ENCODE data around the gene HDAC4. TPM values are rescaled to one million over a fixed set of nuclear protein-coding genes. Genes with fewer than 3 reads are reported as not detected.

HDAC4 gene
- polyA plus RNA-seq, 1 donor (not counting 4 experiments of a cell fraction or from before 2014, with no cell fraction given): 2.9 TPM

DNA sequence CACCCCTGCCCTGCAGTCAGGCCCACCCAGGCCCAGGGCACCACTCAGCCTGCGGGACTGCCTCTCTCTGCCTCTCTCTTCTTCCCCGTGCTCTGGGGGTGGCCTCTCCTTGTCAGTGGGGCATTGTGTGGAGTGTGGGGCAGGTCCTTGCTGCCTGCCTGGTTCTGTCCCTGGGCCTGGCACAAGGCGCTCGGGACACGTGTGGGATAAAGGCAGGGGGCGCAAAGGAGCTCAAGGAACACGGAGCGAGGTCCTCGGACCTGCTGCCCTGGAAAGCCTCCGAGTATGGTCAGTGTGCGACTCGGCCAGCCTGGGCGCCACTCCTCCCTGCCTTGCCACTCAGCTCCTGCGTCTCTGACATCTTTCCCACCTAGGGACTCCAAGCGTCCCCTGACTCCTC is 262.2 kb downstream of the HDAC4 start:
- Histone ChIP-seq H3K9me3 (ENCODE audit: control insufficient read depth, low read depth, low read length) (no peaks in the 10 kb centered on the region), H3K27me3 (ENCODE audit: control insufficient read depth, extremely low read depth, insufficient read depth, low read length) (no peaks in the 10 kb centered on the region), H3K36me3 (ENCODE audit: control insufficient read depth in 2 of 2, extremely low read depth in 1 of 2, insufficient read depth in 2 of 2, low read length in 2 of 2) (peaks cover 3 to 14% of the 10 kb centered on the region in 2 experiments), H3K4me3 (ENCODE audit: control insufficient read depth in 2 of 3, extremely low read depth in 1 of 3, insufficient read depth in 2 of 3, low read depth in 1 of 3, low read length in 3 of 3) (no peak overlapping the region), H3K9ac (ENCODE audit: control insufficient read depth, extremely low read depth, insufficient read depth, low read length) (no peak overlapping the region), H2AFZ (ENCODE audit: control insufficient read depth, low read length) (no peak overlapping the region), H4K20me1 (ENCODE audit: control insufficient read depth, extremely low read depth, insufficient read depth, low read length) (no peaks in the 10 kb centered on the region), H3K27ac (ENCODE audit: control insufficient read depth, insufficient read depth, low read length) (no peak overlapping the region), H3K79me2 (ENCODE audit: control insufficient read depth, insufficient read depth, low read length) (no peaks in the 10 kb centered on the region), H3K9me1 (ENCODE audit: control insufficient read depth, extremely low read depth, insufficient read depth, low read length) (no peaks in the 10 kb centered on the region), H3K4me2 (ENCODE audit: control insufficient read depth, extremely low read depth, insufficient read depth, low read depth, low read length) (no peak overlapping the region), H3K4me1 (ENCODE audit: control insufficient read depth, extremely low read depth, insufficient read depth, low read length) (no peaks in the 10 kb centered on the region)
- TF ChIP-seq CTCF (optimal IDR thresholded peaks at IDR 0.05 in 1 of 3, IDR thresholded peaks at IDR 0.05 in 1 of 3, conservative IDR thresholded peaks at IDR 0.05 in 1 of 3; ENCODE audit: extremely low read depth in 1 of 3, insufficient read depth in 2 of 3, low read length in 3 of 3): no peak
- TF ChIP-seq EZH2 (IDR thresholded peaks at IDR 0.05; ENCODE audit: low read length): no peak
- FAIRE-seq (no peak), DNase-seq (ENCODE audit: low read depth, low spot score) (no peak)
- dilution Hi-C loops (cut with MboI; ENCODE audit: extremely low pct_ligation_motif_present, low sequenced_read_pairs): no loop called here

GRCh38 chr2:239137898-239138283 is 262.9 kb downstream of the HDAC4 start:
- FAIRE-seq: no peak

More at GRCh38 chr2:239137898-239138283, 262.9 kb downstream of the HDAC4 start:
- Histone ChIP-seq H3K27ac (ENCODE audit: control insufficient read depth, insufficient read depth, low read length) (no peak overlapping the region), H3K9ac (ENCODE audit: control insufficient read depth, extremely low read depth, insufficient read depth, low read length) (no peak overlapping the region), H3K79me2 (ENCODE audit: control insufficient read depth, insufficient read depth, low read length) (no peaks in the 10 kb centered on the region), H3K4me1 (ENCODE audit: control insufficient read depth, extremely low read depth, insufficient read depth, low read length) (no peaks in the 10 kb centered on the region), H3K4me3 (ENCODE audit: control insufficient read depth in 2 of 3, extremely low read depth in 1 of 3, insufficient read depth in 2 of 3, low read depth in 1 of 3, low read length in 3 of 3) (no peak overlapping the region), H3K36me3 (ENCODE audit: control insufficient read depth in 2 of 2, extremely low read depth in 1 of 2, insufficient read depth in 2 of 2, low read length in 2 of 2) (peaks cover 4 to 12% of the 10 kb centered on the region in 2 experiments), H3K9me3 (ENCODE audit: control insufficient read depth, low read depth, low read length) (no peaks in the 10 kb centered on the region), H4K20me1 (ENCODE audit: control insufficient read depth, extremely low read depth, insufficient read depth, low read length) (no peaks in the 10 kb centered on the region), H2AFZ (ENCODE audit: control insufficient read depth, low read length) (no peak overlapping the region), H3K9me1 (ENCODE audit: control insufficient read depth, extremely low read depth, insufficient read depth, low read length) (no peaks in the 10 kb centered on the region), H3K4me2 (ENCODE audit: control insufficient read depth, extremely low read depth, insufficient read depth, low read depth, low read length) (no peak overlapping the region), H3K27me3 (ENCODE audit: control insufficient read depth, extremely low read depth, insufficient read depth, low read length) (no peaks in the 10 kb centered on the region)
- TF ChIP-seq CTCF (optimal IDR thresholded peaks at IDR 0.05 in 1 of 3, IDR thresholded peaks at IDR 0.05 in 1 of 3, conservative IDR thresholded peaks at IDR 0.05 in 1 of 3; ENCODE audit: extremely low read depth in 1 of 3, insufficient read depth in 2 of 3, low read length in 3 of 3): no peak
- no peak for TF ChIP-seq EZH2 (IDR thresholded peaks at IDR 0.05; ENCODE audit: low read length)
- no peak for DNase-seq (ENCODE audit: low read depth, low spot score)
- dilution Hi-C loops (cut with MboI; ENCODE audit: extremely low pct_ligation_motif_present, low sequenced_read_pairs): no loop called here
